Left cardiac atrium (tissue), 4 donors: ENCODE data around the gene NRIP3. TPM values are rescaled to one million over a fixed set of nuclear protein-coding genes. Genes with fewer than 3 reads are reported as not detected.
"Not testable (repeated sequence)": the region's sequence is repeated elsewhere in the genome, so short reads cannot be mapped to it uniquely, and the experiment has no call there.

Experiments used
- ATAC-seq, 2 donors: fragments of 200-7000 bp; cut with Tn5 transposase; one replicate each; pipeline ENCODE4 v1.9.1; 2020; ENCODE audit warnings: mild to moderate bottlenecking in 2 of 2, moderate library complexity in 2 of 2
- DNase-seq: peaks from one replicate; pipeline ENCODE4 v3.0.0-alpha.2; 2020
- intact Hi-C, 2 donors: fragments of 100-400 bp; cut with DNase I; formaldehyde crosslinking; loops; one replicate each; pipeline versions ENCODE4 v1.14.1 to v1.15.1; 2022 to 2023
- total RNA-seq, 2 donors: library from RNA; stranded (reverse); fragmentation: NEBNext Ultra II Directional; extraction: Animal tissue kit (Norgen Biotek cat#: 25700); gene quantifications; one replicate each; pipeline ENCODE4 v1.2.1, GENCODE V29; 2021
- donor health status: DM: no; HTN: yes; CAD: no.
- donor health status: DM: no; HTN: yes; CAD: no; lungs with severe emphysema.
- donor health status: DM: yes; HTN: yes; CAD: no.
- donor health status: Dilated cardiomyopathy.

NRIP3 gene
- total RNA-seq, 2 donors from 2014 or later, result 1.8 to 1.9 TPM

DNA sequence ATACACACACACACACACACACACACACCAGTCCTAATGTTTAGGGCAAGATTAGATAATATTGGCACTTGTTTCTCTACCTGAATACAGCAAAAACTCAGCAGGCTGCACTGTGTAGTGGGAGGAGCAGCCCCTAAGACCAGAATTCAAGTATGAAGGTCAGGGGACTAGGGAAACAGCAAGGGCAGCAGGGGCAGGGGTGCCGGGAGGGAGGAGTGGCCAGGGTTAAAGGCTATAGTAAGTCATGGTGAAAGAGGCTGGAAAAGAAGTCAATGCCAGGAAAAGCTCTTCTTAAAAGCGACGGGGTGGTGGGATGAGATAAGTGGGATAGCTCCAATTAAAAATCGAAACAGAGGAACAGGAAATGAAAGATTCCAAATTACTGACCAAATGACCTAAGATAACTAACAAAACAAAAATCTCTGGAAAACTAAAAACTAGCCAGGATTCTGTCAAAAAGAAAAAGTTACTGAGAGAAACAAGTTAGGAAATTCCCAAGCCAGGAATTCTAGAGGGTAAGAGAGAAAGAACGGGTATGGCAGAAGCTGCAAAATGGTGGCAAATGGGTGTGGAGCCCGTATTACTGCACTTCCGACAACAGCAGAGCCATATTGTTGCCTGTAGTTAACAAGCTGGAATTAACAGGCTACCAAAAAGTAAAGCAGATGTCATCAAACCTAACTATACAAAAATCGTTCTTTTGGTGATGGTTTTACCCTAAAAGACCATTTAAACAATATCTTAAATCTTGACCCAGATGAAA lies 62.3 kb downstream of the NRIP3 start:
- DNase-seq, result no peak
- ATAC-seq, result no peak
- intact Hi-C loops, result no loop called here

DNA sequence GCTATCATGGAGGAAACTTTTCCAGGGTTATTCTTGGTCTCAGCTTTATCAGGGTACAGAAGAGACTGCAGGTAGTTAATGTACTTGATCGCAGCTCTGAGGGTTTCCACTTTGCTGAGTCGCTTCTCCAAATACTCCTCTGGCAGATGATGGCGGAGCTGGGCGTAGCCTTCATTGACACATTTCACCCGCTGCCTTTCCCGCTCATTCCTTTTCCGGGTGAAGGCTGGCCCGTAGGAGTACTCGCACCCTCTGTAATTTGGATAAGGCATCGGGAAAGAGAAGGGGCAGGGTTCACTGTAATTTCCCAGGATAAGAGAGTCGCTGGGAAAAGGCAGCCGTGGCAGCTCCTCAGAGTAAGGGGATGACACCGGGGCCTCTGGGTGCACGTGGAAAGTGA lies 66.1 kb downstream of the NRIP3 start:
- intact Hi-C loops, result no loop called here
- DNase-seq (no peak), ATAC-seq (no peak)

DNA sequence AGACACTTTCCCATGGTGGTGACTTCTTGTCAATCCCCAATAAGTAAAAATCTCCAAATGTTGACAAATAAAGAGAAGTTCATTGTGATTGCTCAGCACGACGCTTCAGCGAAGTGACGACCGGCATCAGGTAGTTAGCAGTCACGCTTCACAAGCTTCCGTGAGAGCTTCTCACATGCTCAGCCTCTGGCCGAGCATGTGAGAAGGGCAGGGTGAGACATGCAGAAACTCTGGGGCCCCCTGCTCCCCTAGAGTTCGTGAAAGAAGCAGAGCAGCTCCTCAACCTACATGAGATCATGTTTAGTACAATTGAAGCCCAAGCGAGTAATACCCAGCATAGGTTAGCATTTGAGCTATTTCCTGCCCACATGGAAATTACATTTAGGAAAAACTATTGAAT lies 66.6 kb downstream of the NRIP3 start:
- ATAC-seq, result no peak
- no peak for DNase-seq
- intact Hi-C loops, result no loop called here

- ATAC-seq, intact Hi-C loops, DNase-seq: not testable (repeated sequence)
Measured at GRCh38 chr11:8935789-8936188, 68.0 kb downstream of the NRIP3 start.

GRCh38 chr11:8934742-8935488 lies 68.9 kb downstream of the NRIP3 start:
- peak in 1 of 2 donors; percentile 77 for ATAC-seq
- no peak for DNase-seq
- intact Hi-C loops, result no loop called here

DNA sequence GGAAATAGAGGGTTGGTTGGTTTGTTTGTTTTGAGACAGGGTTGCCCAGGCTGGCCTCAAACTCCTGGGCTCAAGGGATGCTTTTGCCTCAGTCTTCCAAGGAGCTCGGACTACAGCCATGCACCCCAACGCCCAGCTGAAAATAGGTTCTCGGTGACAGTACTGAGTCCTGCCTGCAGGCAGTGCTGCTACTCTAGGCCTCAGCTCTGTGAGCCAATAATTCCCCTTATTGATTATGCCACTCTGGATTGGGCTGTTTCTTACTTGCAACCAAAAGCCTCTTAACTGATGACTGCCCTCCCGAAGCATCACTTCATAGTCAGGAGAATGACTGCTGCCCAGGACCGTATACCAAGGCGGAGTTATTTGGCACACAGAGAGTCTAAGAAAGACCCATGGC lies 69.9 kb downstream of the NRIP3 start:
- intact Hi-C loops, result no loop called here
- no peak for ATAC-seq
- no peak for DNase-seq

DNA sequence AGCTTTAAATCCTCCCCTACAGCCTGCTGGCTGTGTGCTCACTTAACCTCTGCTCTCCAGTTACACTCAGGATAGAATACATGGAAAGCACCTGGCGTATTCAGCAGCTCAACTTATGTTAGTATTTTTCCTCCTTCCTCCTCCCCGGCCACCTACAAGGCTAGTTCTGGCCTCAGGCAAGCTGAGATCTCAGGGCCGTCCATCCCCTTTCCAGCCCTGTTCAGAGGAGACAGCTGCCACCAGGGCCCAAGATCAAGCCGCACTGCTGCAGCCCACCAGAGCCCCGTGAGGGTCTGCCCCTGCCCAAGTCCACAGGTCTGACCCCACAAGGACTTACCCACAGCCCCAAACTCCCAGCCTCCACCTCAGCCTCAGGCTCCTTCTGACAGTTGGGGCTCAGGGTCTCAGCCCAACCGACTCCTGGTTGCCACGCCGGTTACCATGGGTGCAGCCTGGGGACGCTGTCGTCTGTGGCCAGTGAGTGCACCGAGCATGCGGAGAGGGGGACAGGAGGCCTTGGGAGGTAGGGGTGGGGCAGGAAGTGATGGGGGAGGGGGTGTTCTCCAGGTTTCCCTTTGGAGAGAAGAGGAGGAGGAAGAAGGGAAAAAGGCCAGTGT lies 71.1 kb downstream of the NRIP3 start, which contains the start of gene C11orf16:
TSS of gene C11orf16 (minus strand) at position 384 of the 617 bp plus-strand sequence. CDS start 639 bp downstream, outside the sequence.
- DNase-seq, result no peak
- no peak for ATAC-seq
- intact Hi-C loops, result no loop called here

Other genes starting within 250 kb of the NRIP3 start
- 10 to 100 TPM; 22.6 to 23.2 TPM for gene AKIP1, start 92.8 kb downstream of the NRIP3 start, total RNA-seq
- not detected for gene C11orf16, start 71.1 kb downstream of the NRIP3 start, total RNA-seq
- gene ASCL3, start 61.0 kb downstream of the NRIP3 start, total RNA-seq, result not detected
- gene TMEM9B, start 39.6 kb downstream of the NRIP3 start, total RNA-seq, result 10 to 100 TPM; 35.9 to 45.9 TPM
- 1 to 10 TPM; 2.0 to 4.4 TPM for gene SCUBE2, start 87.6 kb upstream of the NRIP3 start, total RNA-seq